ENCODE results near the gene NOX1.

The NOX1 gene

GRCh38 chrX:100817340-100817739 lies 56.8 kb downstream of the NOX1 start:
- TF ChIP-seq CTCF (IDR thresholded peaks at IDR 0.05) = no peak

- TF ChIP-seq CTCF (IDR thresholded peaks at IDR 0.05) = no peak
Observed at GRCh38 chrX:100812216-100813158, 61.7 kb downstream of the NOX1 start.

GRCh38 chrX:100804780-100805179 lies 69.4 kb downstream of the NOX1 start:
- no peak for TF ChIP-seq CTCF (IDR thresholded peaks at IDR 0.05)

- TF ChIP-seq CTCF (IDR thresholded peaks at IDR 0.05) = no peak
Observed at GRCh38 chrX:100802843-100803242, 71.3 kb downstream of the NOX1 start.

DNA sequence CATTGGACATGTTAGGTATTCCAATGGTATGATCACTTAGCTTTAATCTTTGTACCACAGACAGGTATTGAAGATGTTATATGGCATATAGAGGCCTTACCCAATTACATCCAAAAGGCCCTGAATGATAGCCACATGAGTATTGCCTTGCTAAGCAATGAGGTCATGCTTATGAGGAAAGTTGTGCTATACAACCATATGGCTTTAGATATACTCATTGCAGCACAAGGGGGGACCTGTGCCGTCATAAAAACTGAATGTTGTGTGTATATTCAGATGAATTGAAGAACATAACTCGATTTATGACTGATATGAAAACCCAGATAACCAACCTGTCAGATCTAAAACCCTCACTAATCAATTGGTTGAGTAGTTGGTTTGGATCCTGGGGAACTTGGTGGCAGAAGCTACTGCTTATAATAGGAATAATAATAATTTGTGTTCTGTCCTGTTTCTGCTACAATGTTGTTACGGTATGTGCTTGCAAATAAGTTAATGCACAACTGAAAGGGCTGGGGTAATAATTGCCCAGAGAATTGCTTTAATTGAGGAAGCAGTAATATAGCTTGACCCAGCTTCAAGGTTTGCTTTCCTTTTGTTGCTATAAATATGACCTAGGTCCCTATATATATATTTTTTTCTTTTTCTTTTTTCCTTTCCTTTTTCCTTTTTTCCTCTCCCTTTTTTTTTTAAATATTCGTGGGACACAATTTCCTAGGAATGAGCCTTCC lies 75.5 kb downstream of the NOX1 start:
- TF ChIP-seq CTCF (IDR thresholded peaks at IDR 0.05) = no peak

- TF ChIP-seq CTCF (IDR thresholded peaks at IDR 0.05) = no peak
Observed at GRCh38 chrX:100797359-100797758, 76.8 kb downstream of the NOX1 start.

Measured in LNCAP (cell line).